Dendritic cell treated with granulocyte-macrophage colony-stimulating factor and Interleukin-4, amounts not matched to agents 40 ng/mL and 50 ng/mL, for 4 days (primary cell): ENCODE data around the gene CDC123.
A peak's percentile ranks its signal among the peaks of the same experiment; 100 is the strongest.
"Not testable (repeated sequence)": the region's sequence is repeated elsewhere in the genome, so short reads cannot be mapped to it uniquely, and the experiment has no call there.

Source experiments
- H3K27ac Mint-ChIP-seq: one replicate; pipeline ENCODE4 v1.8.0; 2022; ENCODE audit warnings: mild to moderate bottlenecking, mixed read lengths
- H3K27me3 Mint-ChIP-seq: one replicate; pipeline ENCODE4 v1.8.0; 2022; ENCODE audit warnings: mild to moderate bottlenecking, mixed read lengths
- H3K36me3 Mint-ChIP-seq: one replicate; pipeline ENCODE4 v1.8.0; 2022; ENCODE audit warnings: low read depth, mixed read lengths
- H3K4me1 Mint-ChIP-seq: one replicate; pipeline ENCODE4 v1.8.0; 2022; ENCODE audit warnings: low read depth, mixed read lengths
- H3K4me3 Mint-ChIP-seq: one replicate; pipeline ENCODE4 v1.8.0; 2022; ENCODE audit warnings: mild to moderate bottlenecking, moderate library complexity, mixed read lengths
- H3K9me3 Mint-ChIP-seq: one replicate; pipeline ENCODE4 v1.8.0; 2022; ENCODE audit warnings: mixed read lengths
- intact Hi-C: fragments of 100-400 bp; cut with micrococcal nuclease; formaldehyde crosslinking; loops from one replicate; pipeline ENCODE4 v1.15.0; 2022

The CDC123 gene

DNA sequence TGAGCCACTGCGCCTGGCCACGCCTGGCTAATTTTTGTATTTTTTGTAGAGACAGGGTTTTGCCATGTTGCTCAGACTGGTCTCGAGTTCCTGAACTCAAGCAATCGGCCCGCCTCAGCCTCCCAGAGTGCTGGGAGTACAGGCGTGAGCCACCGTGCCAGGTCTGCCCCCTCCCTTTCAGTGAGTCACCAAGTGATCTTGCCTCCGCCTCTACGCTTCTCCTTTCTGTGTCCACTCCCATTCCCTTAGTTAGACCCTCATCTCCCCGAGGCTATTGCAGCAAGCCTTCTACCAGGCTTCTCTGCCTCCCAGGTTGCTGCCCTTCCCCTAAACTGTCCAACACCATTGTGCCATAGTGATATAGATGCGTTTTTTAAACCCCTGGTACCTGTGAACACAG is 32.9 kb downstream of the CDC123 start:
- intact Hi-C loops, result no loop called here
- peak overlapping the region; percentile 7 for H3K27ac Mint-ChIP-seq
- H3K4me1 Mint-ChIP-seq, result peaks cover 6% of the 10 kb centered on the region
- H3K9me3 Mint-ChIP-seq, result no peaks in the 10 kb centered on the region
- no peak overlapping the region for H3K4me3 Mint-ChIP-seq
- H3K36me3 Mint-ChIP-seq, result peaks cover 89% of the 10 kb centered on the region
- H3K27me3 Mint-ChIP-seq, result no peaks in the 10 kb centered on the region

DNA sequence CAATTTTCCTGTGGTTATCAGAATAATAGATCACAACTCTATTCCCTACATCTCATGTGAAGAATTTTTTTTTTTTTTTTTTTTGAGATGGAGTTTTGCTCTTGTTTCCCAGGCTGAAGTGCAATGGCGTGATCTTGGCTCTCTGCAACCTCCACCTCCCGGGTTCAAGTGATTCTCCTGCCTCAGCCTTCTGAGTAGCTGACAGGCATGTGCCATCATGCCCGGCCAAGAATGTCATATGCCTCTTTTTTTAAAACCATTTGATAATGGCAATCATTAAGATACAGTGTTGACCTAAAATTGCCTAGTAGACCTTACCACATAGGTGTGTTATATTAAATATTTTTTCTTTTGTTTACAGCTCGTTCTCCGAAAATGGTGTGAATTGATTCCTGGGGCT is 38.7 kb downstream of the CDC123 start:
- H3K27me3 Mint-ChIP-seq, intact Hi-C loops, H3K9me3 Mint-ChIP-seq, H3K27ac Mint-ChIP-seq, H3K4me1 Mint-ChIP-seq, H3K4me3 Mint-ChIP-seq: not testable (repeated sequence)
- H3K36me3 Mint-ChIP-seq, result peaks cover 87% of the 10 kb centered on the region

DNA sequence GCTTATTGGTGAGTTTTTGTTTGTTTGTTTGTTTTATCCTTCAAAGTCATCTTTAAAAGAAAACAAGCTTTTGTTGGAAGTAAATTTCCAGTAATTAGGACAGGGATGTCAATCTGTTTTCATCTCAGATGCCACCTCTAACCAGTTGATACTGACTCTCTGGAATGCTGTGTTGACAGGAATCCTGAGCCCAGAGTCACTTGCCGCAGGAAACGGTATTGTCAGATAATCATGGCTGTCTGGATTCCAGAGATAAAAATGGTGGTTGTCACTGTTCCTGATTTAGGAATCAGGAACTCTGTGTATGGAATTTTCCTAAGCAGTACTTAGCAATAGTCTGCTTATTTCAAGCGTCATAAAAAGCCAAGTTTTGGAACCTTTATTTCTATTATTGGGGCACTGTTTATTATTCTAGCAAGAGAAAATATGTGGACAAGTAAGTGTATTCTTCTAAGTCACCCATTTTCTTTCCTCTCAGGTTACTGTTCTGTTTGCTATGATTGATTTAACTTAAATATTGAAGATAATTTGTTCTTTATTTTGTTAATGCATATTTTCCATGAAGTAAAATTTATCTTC is 39.2 kb downstream of the CDC123 start:
- Mint-ChIP-seq H3K4me3 (no peak overlapping the region), H3K9me3 (no peaks in the 10 kb centered on the region), H3K4me1 (peaks cover 9% of the 10 kb centered on the region), H3K27ac (no peak overlapping the region), H3K27me3 (no peaks in the 10 kb centered on the region), H3K36me3 (peaks cover 85% of the 10 kb centered on the region)
- intact Hi-C loops, result no loop called here

DNA sequence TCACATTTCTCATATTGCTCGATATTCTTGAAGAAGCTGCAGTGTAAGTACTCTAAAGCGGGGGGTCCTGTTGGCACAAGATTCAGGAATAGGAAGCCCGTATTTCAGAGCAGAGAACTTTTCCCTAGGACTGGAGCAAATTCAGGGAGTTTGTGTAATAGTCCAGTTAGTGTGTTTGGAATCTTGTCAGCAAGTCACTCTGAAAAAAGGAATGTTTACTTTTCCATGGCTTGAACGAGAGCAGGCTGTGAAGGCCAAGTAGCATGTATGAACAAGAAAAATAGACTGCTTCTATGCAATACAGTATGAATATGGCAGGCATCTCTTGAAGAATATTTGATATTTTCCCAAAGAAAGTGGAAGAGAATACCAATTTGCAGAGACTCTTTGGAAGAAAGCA is 39.8 kb downstream of the CDC123 start:
- no peak overlapping the region for H3K4me3 Mint-ChIP-seq
- peaks cover 15% of the 10 kb centered on the region for H3K4me1 Mint-ChIP-seq
- H3K27me3 Mint-ChIP-seq, result no peaks in the 10 kb centered on the region
- intact Hi-C loops, result no loop called here
- peaks cover 84% of the 10 kb centered on the region for H3K36me3 Mint-ChIP-seq
- H3K27ac Mint-ChIP-seq, result no peak overlapping the region
- H3K9me3 Mint-ChIP-seq, result no peaks in the 10 kb centered on the region

DNA sequence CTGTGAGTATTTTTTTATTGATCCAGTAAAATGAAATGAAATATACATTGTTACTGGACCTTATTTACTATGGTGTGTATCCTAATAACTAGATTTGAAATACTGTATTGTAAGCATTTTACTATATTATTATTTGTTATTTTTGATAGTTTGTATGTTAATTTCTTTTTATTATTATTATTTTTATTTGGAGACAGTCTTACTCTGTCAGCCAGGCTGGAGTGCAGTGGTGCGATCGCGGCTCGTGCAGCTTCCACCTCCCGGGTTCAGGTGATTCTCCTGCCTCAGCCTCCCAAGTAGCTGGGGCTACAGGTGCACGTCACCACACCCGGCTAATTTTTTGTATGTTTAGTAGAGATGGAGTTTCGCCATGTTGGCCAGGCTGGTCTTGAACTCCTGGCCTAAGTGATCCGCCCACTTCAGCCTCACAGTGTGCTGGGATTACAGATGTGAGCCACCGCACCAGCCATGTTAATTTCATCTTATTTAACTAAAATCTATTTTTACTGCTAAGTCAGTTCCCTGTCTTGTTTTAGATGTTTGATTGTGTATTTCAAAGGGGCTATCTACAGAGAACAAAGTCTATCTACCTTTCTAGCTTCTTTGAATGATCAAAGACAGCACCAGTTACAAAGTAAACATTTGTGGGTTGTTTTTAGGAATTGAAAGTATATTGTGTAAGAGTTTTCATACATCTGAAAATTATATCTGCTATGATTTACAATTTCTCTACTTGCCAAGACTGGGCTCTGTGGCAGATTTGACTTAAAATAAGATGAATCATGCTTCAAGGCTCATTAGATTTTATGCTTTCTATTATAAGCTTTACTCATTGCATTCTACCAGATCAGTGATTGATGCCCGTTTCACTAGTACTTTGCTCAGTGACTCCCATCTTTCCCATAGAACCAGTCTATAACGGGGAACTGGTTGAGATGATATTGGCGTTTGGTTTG is 41.6 kb downstream of the CDC123 start:
- Mint-ChIP-seq H3K9me3 (no peaks in the 10 kb centered on the region), H3K27ac (peak overlapping the region; percentile 66), H3K27me3 (no peaks in the 10 kb centered on the region), H3K4me3 (no peak overlapping the region), H3K36me3 (peaks cover 67% of the 10 kb centered on the region), H3K4me1 (peaks cover 33% of the 10 kb centered on the region)
- intact Hi-C loops, result no loop called here

DNA sequence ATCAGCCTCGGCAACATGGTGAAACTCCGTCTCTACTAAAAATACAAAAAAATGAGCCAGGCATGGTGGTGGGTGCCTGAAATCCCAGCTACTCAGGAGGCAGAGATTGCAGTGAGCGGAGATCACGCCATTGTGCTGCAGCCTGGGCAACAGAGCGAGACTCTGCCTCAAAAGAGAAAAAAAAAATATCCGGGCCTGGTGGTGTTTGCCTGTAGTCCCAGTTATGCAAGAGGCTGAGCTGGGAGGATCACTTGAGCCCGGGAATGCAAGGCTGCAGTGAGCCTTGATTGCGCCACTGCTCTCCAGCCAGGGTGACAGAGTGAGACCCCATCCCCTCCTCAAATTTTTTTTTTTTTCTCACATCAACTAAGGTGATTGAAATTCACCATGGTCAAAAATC is 42.8 kb downstream of the CDC123 start:
- Mint-ChIP-seq H3K4me1 (peaks cover 44% of the 10 kb centered on the region), H3K9me3 (no peaks in the 10 kb centered on the region), H3K27ac (no peak overlapping the region), H3K4me3 (no peak overlapping the region), H3K36me3 (peaks cover 60% of the 10 kb centered on the region), H3K27me3 (no peaks in the 10 kb centered on the region)
- intact Hi-C loops, result no loop called here

DNA sequence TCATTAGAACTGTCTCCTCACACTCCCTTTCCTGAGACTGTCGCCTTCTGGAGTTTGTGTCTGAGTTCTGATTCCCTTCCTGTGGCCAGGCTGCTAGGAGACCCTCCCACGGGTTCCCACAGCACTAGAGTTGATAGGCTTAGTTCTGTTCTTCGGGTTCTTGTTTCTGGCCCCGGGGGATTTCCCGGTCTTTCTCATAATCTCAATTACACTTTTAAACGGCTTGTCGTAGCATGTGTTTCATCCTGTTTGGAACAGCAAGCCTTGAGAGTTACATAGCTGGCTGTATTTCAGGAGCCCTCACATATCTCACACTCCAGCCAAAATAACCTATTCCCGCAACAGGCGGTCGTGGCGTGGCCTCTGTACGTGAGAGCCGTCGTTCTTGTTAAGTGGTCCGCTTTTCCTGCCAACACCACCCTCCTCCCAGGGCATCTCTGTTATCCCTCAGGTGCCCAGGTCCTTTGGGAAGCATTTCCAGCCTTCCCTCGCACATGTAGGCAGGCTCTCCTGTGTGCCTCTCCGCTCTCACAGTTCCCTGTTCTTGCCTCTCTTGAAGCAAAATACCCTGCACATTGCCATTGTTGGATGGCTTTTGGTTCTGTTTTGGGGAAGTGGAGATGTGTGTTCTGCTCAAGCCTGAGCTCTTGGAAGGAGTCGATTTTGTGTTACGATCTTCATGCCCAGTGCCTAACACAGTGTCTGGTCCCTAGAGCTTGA is 46.0 kb downstream of the CDC123 start:
- Mint-ChIP-seq H3K27me3 (no peaks in the 10 kb centered on the region), H3K27ac (peak overlapping the region; percentile 99), H3K4me1 (peaks cover 56% of the 10 kb centered on the region), H3K9me3 (no peaks in the 10 kb centered on the region), H3K4me3 (peak overlapping the region; percentile 69), H3K36me3 (peaks cover 62% of the 10 kb centered on the region)
- intact Hi-C loops, result loop anchor here (10.0 kb wide), 1 partner anchor 463 kb away; no protein-coding TSS in a partner anchor

DNA sequence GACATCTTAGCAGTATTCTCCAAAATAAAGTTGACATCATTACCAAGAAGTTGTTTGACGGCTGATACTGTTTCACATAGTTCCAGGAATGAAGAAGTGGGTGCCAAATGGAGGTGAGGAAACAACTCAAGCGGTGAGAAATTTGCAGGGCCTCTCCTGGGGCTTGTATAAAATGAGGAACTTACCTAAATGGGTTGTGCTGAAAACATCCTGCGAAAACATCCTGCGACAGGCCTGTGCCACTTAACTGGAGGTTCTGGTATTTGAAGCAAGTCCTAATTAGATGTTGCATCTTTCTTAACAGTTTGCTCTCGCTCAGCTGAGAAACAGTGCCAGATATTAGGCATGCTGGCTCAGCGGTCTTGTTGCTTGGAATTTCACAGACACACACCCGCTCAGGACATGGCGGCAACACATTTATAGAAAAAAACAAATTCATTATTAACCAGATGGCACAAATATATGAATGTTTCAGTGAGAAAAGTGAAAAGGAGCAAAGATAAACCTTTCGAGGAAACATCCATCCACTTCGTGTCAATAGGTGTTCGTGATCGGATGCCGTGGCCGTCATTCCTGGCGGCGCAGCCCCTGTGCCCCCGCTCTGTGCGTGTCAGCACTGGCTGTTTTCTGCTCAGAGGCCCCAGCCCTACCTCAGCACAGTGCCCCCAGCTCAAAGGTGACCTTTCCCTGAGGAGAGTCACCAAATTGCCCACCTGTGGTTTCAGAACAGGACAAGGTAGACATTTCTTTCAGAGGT is 48.1 kb downstream of the CDC123 start:
- intact Hi-C loops, result loop anchor here (10.0 kb wide), 1 partner anchor 461 kb away; no protein-coding TSS in a partner anchor
- H3K36me3 Mint-ChIP-seq, result peaks cover 67% of the 10 kb centered on the region
- no peaks in the 10 kb centered on the region for H3K27me3 Mint-ChIP-seq
- no peaks in the 10 kb centered on the region for H3K9me3 Mint-ChIP-seq
- peaks cover 53% of the 10 kb centered on the region for H3K4me1 Mint-ChIP-seq
- H3K4me3 Mint-ChIP-seq, result no peak overlapping the region
- H3K27ac Mint-ChIP-seq, result peak overlapping the region; percentile 99

DNA sequence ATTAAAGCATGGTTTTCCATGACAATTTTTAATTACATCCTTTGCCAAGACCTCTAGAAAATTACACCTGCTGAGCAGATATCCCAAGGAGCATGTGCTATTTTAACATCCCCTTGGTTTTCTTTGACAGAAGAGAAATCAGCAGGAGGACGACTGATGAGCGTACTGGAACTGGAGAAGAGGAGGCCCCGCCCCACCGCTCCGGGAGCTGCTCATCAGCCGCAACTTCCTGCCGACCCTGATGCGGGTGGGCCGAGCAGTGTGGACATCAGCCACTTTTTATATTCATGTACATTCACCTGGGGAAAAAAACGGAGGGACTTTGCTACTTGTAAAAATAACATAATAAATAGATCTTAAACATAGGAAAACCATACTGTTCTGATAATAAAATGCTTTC is 54.2 kb downstream of the CDC123 start:
- H3K4me3 Mint-ChIP-seq, result no peak overlapping the region
- intact Hi-C loops, result no loop called here
- H3K36me3 Mint-ChIP-seq, result peaks cover 69% of the 10 kb centered on the region
- H3K9me3 Mint-ChIP-seq, result no peaks in the 10 kb centered on the region
- H3K27me3 Mint-ChIP-seq, result no peaks in the 10 kb centered on the region
- H3K4me1 Mint-ChIP-seq, result peaks cover 17% of the 10 kb centered on the region
- no peak overlapping the region for H3K27ac Mint-ChIP-seq

DNA sequence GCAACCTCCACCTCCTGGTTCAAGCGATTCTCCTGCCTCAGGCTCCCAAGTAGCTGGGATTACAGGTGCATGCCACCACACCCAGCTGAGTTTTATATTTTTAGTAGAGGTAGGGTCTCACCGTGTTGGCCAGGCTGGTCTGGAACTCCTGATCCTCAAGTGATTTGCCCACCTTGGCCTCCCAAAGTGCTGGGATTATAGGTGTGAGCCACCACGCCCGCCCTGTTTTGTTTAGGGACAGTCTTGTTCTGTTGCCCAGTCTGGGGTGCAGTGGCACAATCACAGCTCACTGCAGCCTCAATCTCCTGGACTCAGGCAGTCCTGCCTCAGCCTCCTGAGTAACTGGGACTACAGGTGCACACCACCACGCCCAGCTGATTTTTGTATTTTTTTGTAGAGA is 54.7 kb downstream of the CDC123 start:
- H3K27ac Mint-ChIP-seq, result not testable (repeated sequence)
- H3K36me3 Mint-ChIP-seq, result peaks cover 64% of the 10 kb centered on the region

DNA sequence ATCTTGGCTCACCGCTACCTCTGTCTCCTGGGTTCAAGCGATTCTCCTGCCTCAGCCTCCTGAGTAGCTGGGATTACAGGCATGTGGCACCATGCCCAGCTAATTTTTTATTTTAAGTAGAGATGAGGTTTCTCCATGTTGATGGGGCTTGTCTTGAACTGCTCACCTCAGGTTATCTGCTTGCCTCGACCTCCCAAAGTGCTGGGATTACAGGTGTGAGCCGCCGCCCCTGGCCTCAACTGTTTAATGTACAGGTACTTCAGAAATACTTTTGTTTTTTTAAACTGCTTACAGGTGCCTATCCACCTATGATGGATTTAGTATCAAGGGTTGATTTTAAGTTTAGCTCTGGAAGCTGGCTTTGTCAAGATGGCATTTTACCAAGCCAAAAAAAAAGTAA is 55.6 kb downstream of the CDC123 start:
- Mint-ChIP-seq H3K9me3 (no peaks in the 10 kb centered on the region), H3K27me3 (no peaks in the 10 kb centered on the region), H3K27ac (no peak overlapping the region), H3K36me3 (peaks cover 55% of the 10 kb centered on the region), H3K4me3 (no peak overlapping the region), H3K4me1 (peaks cover 13% of the 10 kb centered on the region)
- intact Hi-C loops, result no loop called here

More for the DNA sequence above, 54.7 kb downstream of the CDC123 start:
- H3K9me3 Mint-ChIP-seq, H3K4me3 Mint-ChIP-seq, H3K27me3 Mint-ChIP-seq, intact Hi-C loops: not testable (repeated sequence)
- peaks cover 17% of the 10 kb centered on the region for H3K4me1 Mint-ChIP-seq

DNA sequence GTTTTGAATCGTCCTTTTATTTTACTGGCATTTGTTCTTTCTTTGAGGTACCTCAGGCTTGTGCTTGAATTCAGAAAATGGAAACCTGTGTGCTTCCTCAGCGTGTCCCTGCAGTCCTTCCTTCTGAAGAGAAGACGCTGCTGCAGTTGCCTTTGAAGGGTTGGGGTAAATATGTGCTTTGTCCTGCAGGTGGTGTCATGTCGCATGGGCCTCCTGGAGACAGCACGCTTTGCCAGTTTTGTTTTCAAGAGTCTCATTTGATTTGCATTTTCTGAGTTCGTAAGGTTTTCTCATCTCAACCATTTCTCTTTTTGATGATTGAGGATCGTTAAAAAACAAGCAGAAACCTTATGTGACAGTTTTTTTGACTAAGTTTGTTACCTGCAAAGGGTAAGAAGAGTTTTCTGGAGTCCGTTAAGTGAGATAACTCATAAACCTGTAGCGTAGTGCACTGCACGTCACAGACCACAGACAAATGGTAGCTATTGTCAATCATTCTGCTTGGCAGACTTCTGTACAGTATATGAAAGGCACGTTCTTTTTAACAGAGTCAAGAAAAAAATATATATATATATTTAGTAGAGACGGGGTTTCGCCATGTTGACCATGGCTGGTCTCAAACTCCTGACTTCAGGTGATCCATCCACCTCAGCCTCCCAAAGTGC is 57.0 kb downstream of the CDC123 start:
- Mint-ChIP-seq H3K4me1 (peaks cover 5% of the 10 kb centered on the region), H3K9me3 (no peaks in the 10 kb centered on the region), H3K36me3 (peaks cover 41% of the 10 kb centered on the region), H3K27ac (no peak overlapping the region), H3K4me3 (no peak overlapping the region), H3K27me3 (no peaks in the 10 kb centered on the region)
- intact Hi-C loops, result no loop called here

DNA sequence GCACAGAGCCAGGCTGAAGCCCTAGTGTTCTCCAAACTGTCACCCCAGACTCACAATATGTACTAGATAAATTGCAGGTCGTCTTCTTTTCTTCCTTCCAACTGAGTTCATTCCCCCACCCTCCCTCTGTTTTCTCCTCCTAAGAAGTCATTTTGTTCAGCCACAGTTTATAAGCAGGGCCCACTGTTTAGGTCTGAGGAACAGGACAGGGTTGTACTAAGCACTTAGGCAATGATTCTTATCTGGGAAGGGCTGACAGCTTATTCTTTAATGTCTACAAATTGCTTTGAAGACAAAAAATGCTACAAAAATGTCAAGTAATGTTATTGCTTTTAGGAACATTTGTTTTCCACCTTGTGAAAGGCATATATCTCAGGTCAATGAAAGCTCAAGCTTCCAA is 59.1 kb downstream of the CDC123 start:
- intact Hi-C loops, result no loop called here
- H3K4me1 Mint-ChIP-seq, result peaks cover 5% of the 10 kb centered on the region
- H3K27me3 Mint-ChIP-seq, result no peaks in the 10 kb centered on the region
- H3K4me3 Mint-ChIP-seq, result no peak overlapping the region
- no peaks in the 10 kb centered on the region for H3K9me3 Mint-ChIP-seq
- peaks cover 21% of the 10 kb centered on the region for H3K36me3 Mint-ChIP-seq
- H3K27ac Mint-ChIP-seq, result no peak overlapping the region
